ENCODE measurements around the gene ZSWIM4. TPM values are rescaled to one million over a fixed set of nuclear protein-coding genes. Genes with fewer than 3 reads are reported as not detected.

The ZSWIM4 gene
- polyA plus RNA-seq, 2 of the 4 experiments (the other 2 are of a cell fraction): 1.6 to 3.4 TPM

GRCh38 chr19:13861714-13862531, 66.7 kb downstream of the ZSWIM4 start:
- TF ChIP-seq MAFK (IDR thresholded peaks at IDR 0.05; ENCODE audit: partially characterized antibody) (peak; percentile 33), ATOH8 (CRISPR knock-in tag; IDR thresholded peaks at IDR 0.05; ENCODE audit: low read depth) (0 out of 2 replicates have a peak, but pooled peaks have one; percentile 63), RAD21 (conservative IDR thresholded peaks at IDR 0.05 in 1 of 2, IDR thresholded peaks at IDR 0.05 in 1 of 2) (peak; percentile 92 to 95), GATA3 (IDR thresholded peaks at IDR 0.05; ENCODE audit: borderline replicate concordance) (peak; percentile 55; the same call in 1 of the 2 replicates), JUN (IDR thresholded peaks at IDR 0.05) (peak; percentile 31 to 72; a peak in 3 of 5 replicates), EP300 (IDR thresholded peaks at IDR 0.05) (peak; percentile 51 to 73; a peak in 2 of 5 replicates), CHD2 (IDR thresholded peaks at IDR 0.05; ENCODE audit: low read length, partially characterized antibody) (no peak), HOXB5 (CRISPR knock-in tag; IDR thresholded peaks at IDR 0.05) (0 out of 2 replicates have a peak, but pooled peaks have one; percentile 73), CTCF (IDR thresholded peaks at IDR 0.05) (peak; percentile 76), FOSL2 (IDR thresholded peaks at IDR 0.05) (no peak), FOSL2 (CRISPR knock-in tag; IDR thresholded peaks at IDR 0.05) (peak; percentile 89), HEYL (CRISPR knock-in tag; IDR thresholded peaks at IDR 0.05) (no peak), JUNB (IDR thresholded peaks at IDR 0.05) (peak; percentile 70), HES2 (IDR thresholded peaks at IDR 0.05) (no peak), SREBF2 (IDR thresholded peaks at IDR 0.05) (no peak), SMC3 (IDR thresholded peaks at IDR 0.05) (peak; percentile 89)
- TF ChIP-seq, protein P1, sequence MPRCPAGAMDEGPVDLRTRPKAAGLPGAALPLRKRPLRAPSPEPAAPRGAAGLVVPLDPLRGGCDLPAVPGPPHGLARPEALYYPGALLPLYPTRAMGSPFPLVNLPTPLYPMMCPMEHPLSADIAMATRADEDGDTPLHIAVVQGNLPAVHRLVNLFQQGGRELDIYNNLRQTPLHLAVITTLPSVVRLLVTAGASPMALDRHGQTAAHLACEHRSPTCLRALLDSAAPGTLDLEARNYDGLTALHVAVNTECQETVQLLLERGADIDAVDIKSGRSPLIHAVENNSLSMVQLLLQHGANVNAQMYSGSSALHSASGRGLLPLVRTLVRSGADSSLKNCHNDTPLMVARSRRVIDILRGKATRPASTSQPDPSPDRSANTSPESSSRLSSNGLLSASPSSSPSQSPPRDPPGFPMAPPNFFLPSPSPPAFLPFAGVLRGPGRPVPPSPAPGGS (IDR thresholded peaks at IDR 0.05): peak; percentile 60; the same call in 1 of the 3 replicates
- TF ChIP-seq, protein P2, sequence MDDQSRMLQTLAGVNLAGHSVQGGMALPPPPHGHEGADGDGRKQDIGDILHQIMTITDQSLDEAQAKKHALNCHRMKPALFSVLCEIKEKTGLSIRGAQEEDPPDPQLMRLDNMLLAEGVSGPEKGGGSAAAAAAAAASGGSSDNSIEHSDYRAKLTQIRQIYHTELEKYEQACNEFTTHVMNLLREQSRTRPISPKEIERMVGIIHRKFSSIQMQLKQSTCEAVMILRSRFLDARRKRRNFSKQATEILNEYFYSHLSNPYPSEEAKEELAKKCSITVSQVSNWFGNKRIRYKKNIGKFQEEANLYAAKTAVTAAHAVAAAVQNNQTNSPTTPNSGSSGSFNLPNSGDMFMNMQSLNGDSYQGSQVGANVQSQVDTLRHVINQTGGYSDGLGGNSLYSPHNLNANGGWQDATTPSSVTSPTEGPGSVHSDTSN (IDR thresholded peaks at IDR 0.05): peak; percentile 51
- TF ChIP-seq, protein P3, sequence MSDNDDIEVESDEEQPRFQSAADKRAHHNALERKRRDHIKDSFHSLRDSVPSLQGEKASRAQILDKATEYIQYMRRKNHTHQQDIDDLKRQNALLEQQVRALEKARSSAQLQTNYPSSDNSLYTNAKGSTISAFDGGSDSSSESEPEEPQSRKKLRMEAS (IDR thresholded peaks at IDR 0.05): peak; percentile 13; the same call in 1 of the 2 replicates
- CTCF ChIA-PET: interaction anchor here (0.6 to 20.6 kb wide), 20 partner anchors 10 to 265 kb away, joined by 3 to 271 read pairs (median 4); partner anchors contain the start of genes C19orf53 and ZSWIM4
- DNase-seq (ENCODE audit: low read depth in 1 of 2, low spot score in 1 of 2): peak in 1 of 2 experiments; percentile 90
- POLR2A ChIA-PET: interaction anchor here (0.7 to 3.5 kb wide), 12 partner anchors 9 to 251 kb away, joined by 5 to 41 read pairs (median 7); partner anchors contain the start of gene ZSWIM4
- H3K27ac ChIP-seq: peak overlapping the region; percentile 92 to 96
- H3K4me2 ChIP-seq: peak overlapping the region; percentile 95
- peak; percentile 81 to 88 for ATAC-seq
- FAIRE-seq: no peak
- H3K4me3 ChIP-seq: peak overlapping the region; percentile 33
- H3K4me1 ChIP-seq: peaks cover 63% of the 10 kb centered on the region
- 0% methylated on average over 14 of the region's 27 CpGs for WGBS (ENCODE audit: missing lambda C conversion rate)
- H3K9me3 ChIP-seq: no peaks in the 10 kb centered on the region

Measured in A549 (cell line).